GF-D8 (cell line): ENCODE measurements around the gene GRAMD2A.

Experiments
- DNase-seq: peaks from one replicate; lab custom pipeline; 2025; lab: John Stamatoyannopoulos, UW

The GRAMD2A gene

DNA sequence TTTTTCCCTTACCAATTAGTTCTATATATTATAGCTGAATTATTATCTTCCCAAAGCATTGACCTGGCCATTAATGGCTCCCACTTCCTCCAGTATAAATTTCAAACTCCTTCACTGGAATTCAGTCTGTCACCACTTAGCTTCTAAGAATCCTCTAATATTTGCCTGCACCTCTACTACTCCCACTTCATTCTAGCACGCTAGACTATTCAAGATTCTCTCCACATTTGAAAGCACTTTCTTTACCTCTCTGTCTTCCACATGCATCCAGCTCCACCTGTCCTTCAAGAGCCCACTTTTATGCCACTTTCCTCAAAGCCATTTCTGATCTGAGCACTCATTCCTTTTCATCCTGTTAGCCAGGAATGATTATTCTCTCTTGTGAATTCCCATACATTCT is 64.4 kb downstream of the GRAMD2A start:
- no peak for DNase-seq

DNA sequence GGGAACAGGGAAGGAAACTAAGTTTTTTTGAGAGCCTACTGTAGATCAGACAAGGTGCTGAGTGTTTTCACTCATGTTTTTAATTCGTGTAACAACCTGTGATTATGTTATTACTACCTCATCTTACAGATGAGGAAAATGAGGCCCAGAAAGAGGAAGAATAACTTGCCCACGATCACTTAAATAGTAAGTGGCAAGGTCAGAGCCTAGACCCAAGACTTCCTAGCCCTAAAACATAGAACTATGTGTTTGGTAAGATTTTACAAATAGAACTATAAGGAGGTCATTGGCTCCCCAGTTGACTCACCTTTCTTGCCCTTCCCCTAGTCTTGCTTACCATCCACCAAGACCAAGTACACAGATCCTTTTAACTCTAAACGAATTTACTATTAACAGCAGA is 65.7 kb downstream of the GRAMD2A start:
- no peak for DNase-seq

DNA sequence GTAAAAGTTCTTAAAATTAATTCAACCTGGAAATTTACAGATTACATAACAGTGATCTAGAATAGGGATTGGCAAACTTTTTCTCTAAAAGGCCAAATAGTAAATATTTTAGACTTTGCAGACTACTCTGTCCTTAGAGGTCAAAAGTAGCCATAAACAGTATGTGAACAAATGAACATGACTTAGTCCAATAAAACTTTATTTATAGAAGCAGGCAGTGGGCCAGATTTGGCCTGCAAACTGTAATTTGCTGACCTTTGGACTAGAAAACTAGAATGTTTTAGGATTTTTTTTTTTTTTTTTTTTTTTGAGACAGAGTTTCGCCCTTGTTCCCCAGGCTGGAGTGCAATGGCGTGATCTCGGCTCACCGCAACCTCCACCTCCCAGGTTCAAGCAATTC is 67.3 kb downstream of the GRAMD2A start:
- no peak for DNase-seq

DNA sequence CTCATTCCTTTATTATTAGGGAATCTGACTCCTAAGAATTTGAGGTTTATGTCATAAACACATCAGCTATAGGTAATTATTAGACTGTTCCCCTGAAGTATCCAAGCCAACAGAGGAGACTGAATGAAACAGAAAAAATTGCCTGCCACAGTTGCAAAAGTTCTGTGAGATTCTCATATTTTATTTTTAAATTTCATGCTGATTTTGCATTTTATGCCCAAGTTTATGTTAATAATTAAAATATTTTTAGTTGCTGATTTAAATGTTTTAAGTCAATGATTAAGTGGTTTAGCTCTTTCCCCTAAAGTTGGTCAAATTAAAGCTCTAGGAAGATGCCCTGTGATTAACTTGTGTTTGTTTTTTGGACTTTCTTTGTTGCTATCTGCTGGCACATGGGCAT is 69.2 kb downstream of the GRAMD2A start:
- no peak for DNase-seq

DNA sequence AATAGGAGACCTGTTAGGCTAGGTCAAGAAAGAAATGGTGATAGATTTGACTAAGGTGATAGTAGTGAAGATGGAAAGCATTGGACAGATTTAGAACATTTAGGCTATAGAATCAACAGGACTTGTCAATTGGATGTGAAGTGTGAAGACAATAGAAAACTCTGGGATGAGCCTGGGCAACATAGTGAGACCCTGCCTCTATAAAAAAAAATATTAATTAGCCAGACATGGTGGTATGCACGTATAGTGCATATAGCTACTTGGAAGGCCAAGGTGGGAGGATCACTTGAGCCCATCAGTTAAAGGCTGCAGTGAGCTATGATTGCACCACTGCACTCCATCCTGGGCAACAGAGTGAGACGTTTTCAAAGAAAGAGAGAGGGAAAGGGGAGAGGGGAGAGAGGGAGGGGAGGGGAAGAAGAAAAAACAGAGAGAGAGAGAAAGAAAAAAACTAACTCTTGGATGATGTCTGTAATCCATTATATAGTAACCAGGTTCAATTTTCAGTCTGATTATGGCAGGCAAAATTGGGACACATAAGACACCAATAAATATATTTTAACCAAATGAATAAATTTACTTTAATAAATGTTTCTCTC is 69.8 kb downstream of the GRAMD2A start:
- no peak for DNase-seq

DNA sequence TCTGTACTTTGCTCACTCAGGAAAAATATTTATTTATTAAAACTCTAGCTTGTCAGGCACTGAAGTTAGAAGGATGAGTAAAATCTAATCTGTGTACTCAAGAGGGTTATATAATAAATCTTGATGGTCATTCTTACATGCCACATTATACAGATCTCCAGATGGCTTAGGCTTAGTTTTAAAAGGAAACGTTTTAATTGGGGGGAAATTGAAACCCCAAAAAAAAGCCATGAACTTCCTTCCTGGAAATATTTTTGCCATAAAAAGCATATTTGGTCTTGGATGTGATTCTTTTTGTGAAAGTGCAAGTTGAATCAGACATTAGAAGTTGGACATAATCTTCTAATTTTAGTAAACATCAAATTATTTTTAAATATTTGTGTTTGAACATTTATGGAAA is 73.4 kb downstream of the GRAMD2A start:
- no peak for DNase-seq

DNA sequence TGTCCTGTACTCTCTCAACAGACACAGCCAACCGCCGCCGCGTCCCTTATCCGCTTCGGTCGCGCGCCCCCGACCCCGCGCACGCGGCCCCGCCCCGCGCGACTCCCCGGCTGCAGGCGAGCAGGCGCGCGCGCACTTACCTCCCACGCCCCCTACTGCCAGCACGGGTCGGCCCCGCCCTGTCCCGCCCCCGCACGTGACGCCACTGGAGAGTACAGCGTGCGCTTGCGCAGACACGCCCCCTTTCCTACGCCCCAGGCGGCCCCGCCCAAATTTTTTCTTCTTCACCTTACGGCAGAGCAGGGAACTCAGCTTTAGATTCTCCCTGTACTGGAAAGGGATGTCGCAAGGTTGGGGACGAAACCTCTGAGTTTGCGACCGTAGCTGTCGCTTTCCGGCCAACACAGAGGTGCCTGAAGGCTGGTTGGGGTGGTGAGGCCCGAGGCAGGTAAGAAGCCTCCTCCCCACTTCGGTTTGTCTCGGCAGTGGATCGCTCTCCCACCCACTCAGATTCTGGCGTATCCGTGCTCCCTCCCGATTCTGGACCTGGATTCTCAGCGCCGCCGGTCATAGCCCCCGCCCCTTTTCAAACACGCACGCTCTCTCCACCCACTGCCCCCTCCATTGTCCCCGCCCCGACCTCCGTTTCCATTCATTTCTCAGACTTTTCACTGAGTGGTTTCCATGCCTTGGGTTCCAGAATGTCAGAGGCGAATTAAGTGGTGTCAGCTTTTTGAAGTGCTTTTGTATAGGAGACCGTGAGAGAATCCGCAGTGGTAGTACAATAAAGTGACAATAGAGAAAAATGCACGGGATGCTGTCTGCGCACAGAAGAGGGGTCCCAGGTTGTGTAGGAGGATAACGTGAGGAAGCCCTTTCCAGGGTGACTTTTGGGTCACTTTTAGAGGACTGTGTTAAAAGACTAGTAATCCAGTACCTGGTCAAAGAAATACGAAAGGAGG is 79.3 kb downstream of the GRAMD2A start, which contains the start of the genes MYO9A and SENP8:
MYO9A (minus strand) TSS at position 134 of the 962 bp plus-strand sequence. CDS start 71,587 bp downstream, outside the sequence.
SENP8 (plus strand) TSS at position 387 of the 962 bp plus-strand sequence. CDS start 21,221 bp downstream, outside the sequence.
- DNase-seq = peak; percentile 93

DNA sequence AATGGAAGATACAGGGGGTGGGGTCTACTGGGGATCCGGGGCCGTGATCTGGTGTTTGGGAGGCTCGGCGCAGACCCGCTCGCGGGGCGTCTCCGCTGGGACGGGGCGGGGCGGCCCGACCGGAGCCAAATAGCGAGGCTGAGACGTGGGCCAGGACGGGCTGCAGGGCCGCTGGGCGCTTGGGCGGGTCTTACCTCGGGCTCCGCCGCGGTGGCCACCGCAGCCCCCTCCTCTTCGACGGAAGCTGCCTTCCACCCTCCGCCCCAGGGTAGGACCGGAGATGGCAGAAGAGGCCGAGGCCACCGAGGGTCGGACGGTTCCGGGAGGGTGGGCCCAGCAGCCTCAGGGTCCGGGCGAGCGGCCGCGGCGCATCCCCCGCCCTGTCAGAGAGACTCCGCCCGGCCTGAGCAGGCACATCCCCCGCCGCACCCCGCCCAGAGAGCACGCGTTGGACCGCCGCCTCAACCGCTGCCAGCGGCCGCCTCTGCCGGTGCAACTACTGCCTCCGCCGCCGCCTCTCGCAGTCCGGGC is 80.0 kb downstream of the GRAMD2A start:
- DNase-seq = no peak

DNA sequence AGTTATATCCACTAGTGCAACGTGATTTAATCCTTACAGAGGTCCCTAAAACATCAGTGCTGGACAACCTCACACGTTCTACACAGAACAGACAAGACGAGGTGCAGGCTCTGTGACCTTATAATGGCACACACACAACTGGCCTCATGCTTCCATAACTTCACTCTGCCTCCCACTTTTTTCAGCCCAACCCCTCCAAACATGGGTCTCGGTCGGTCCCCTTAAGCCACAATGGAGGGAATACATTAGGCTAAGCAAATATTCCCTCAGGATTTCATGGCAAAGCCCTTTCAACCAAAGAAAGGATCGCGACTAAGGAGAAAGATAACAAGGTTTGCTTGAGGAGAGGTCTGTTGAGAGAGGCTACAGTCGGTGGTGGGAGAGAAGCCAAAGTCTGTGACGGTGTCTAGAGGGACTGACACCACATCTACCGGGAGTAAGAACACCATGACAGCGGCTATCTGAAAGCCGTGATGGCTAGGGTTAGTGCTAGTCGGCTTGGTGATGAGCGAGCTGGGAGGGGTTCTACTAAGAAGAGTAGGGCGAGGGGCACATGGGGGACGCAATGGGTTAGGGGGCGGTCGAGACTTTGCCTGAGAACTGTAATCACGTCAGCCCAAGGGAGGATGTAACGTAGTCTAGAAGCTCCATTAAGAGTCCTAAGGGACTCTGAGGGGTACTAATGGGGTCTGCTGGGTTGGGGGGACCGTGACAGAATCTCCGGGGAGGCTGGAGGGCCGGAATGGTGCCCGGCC is 80.7 kb downstream of the GRAMD2A start:
- DNase-seq = no peak

DNA sequence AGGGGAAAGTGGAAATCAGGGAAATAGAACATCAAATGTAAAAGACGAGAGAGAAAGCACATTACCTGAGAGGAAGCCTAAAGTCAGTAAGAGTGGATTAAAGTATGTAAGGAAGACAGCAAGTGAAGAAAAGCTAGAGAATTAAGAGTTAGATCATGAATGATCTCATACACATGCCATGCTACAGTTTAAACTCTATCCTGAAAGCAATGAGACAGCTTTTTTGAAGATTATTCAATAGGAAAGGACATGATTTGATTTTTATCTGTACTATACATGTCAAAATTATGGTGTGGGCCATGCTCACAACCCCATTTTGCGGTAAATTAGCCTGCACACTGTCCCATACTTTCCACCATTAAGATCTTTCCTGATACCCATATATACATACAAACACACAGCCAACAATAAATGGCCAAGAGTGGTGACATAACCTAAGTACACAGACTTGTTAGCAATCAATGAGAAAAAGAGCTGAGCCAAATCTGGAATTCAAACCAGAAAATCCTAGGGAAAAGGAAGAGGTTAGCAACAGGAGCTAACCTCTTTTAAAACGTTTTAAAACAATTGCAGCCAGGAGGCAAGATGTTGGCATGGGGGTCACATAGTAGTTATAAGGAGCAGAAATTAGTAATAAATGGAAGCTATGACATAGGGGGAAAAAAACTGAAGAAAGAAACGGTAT is 84.1 kb downstream of the GRAMD2A start:
- no peak for DNase-seq

DNA sequence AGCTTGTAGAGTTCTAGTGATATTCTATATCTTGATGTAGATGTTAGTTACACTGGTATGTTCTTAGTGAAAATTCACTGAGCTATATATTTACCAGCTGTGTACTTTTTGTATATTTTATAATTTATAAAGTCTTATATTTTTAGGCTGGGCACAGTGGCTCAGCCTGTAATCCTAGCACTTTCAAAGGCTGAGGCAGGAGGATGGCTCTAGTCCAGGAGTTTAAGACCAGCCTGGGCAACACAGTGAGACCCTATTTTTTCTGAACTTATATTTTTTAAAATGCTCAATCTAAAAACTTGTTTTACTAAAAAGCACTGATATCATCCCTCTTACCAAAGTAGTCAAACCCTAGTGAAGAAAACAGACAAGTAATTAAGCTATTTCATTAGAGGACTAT is 84.8 kb downstream of the GRAMD2A start:
- no peak for DNase-seq

DNA sequence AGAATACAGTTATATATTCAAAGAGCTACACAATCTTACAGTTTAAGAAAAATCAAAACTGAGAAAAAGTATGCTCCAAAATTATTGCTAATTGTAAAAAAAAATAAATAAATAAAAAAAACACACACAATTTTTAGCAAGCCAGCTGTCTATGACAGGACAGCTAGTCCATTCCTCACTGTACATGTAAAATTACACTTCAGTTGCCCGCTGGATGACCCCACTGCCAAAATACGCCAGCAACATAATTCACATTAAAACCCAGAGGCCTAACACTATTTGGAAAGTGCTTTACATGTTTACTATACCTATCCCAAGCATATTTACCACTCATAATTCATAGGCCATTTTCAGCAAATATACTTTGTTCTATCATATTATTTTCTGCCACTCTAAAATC is 85.5 kb downstream of the GRAMD2A start:
- no peak for DNase-seq

DNA sequence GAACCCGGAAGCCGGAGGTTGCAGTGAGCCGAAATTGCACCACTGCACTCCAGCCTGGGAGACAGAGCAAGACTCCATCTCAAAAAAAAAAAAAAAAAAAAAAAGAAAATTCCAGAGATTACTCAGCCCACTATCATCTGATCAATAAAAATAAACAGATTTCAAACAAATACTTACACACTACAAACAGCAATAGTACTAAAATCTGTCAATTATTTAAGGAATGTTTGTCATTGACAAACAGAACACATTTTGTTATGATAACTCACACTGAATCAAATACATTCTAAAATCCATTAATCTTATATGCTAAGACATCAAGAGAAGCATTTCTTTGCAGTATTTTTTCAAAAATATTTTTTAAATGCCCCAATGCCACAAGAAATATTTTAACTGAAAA is 87.2 kb downstream of the GRAMD2A start:
- no peak for DNase-seq
